Activated T-helper 1 cell treated with anti-CD3 and anti-CD28 coated beads, Interleukin-2, amount 50 U/mL, for 16 hours (primary cell): ENCODE measurements around the gene MN1.

Experiments used
- DNase-seq, 2 donors: peaks; one replicate each; pipeline ENCODE4 v3.0.0-alpha.2; 2020; ENCODE audit warnings: low read depth in 1 of 2, low spot score in 1 of 2

MN1 gene

GRCh38 chr22:27801616-27802345 is at the start of gene MN1:
MN1 (minus strand) TSS chr22:27801756; CDS start chr22:27800543, 1,213 bp downstream.
- DNase-seq, result peak; percentile 12 to 15

- DNase-seq, result no peak
These were observed 48.5 kb upstream of the MN1 start for GRCh38 chr22:27850000-27850521.

- DNase-seq, result no peak
These were observed 46.4 kb upstream of the MN1 start for GRCh38 chr22:27848005-27848404.

- no peak for DNase-seq
These were observed 45.4 kb upstream of the MN1 start for GRCh38 chr22:27846910-27847309.

- no peak for DNase-seq
These were observed 44.7 kb upstream of the MN1 start for GRCh38 chr22:27846248-27846757.

GRCh38 chr22:27845644-27846043 is 44.1 kb upstream of the MN1 start:
- no peak for DNase-seq

GRCh38 chr22:27844656-27845591 is 43.4 kb upstream of the MN1 start:
- DNase-seq, result no peak

- no peak for DNase-seq
These were observed 42.7 kb upstream of the MN1 start for GRCh38 chr22:27844256-27844655.

- DNase-seq, result no peak
These were observed 41.9 kb upstream of the MN1 start for GRCh38 chr22:27843441-27843840.

GRCh38 chr22:27842669-27843431 is 41.3 kb upstream of the MN1 start:
- no peak for DNase-seq

GRCh38 chr22:27842201-27842600 is 40.6 kb upstream of the MN1 start:
- no peak for DNase-seq

GRCh38 chr22:27840436-27840835 is 38.9 kb upstream of the MN1 start:
- no peak for DNase-seq

- no peak for DNase-seq
These were observed 37.6 kb upstream of the MN1 start for GRCh38 chr22:27839057-27839660.

- DNase-seq, result no peak
These were observed 34.6 kb upstream of the MN1 start for GRCh38 chr22:27836181-27836580.

GRCh38 chr22:27835446-27835845 is 33.9 kb upstream of the MN1 start:
- no peak for DNase-seq

GRCh38 chr22:27834364-27835185 is 33.0 kb upstream of the MN1 start:
- DNase-seq, result no peak

GRCh38 chr22:27833803-27834202 is 32.2 kb upstream of the MN1 start:
- DNase-seq, result no peak

- DNase-seq, result no peak
These were observed 31.1 kb upstream of the MN1 start for GRCh38 chr22:27832606-27833005.

GRCh38 chr22:27829620-27830019 is 28.1 kb upstream of the MN1 start:
- no peak for DNase-seq
